Omental fat pad (tissue), 4 donors: ENCODE results near the gene SLC12A3. TPM values are rescaled to one million over a fixed set of nuclear protein-coding genes. Genes with fewer than 3 reads are reported as not detected.
"Not testable (repeated sequence)": the region's sequence is repeated elsewhere in the genome, so short reads cannot be mapped to it uniquely, and the experiment has no call there.

ENCODE experiments used
- ATAC-seq: fragments of 150-250 bp; one replicate; pipeline ENCODE4 v1.9.1; 2016; ENCODE audit warnings: mild to moderate bottlenecking, moderate library complexity; ENCODE audit not compliant: low FRiP score
- DNase-seq: peaks from one replicate; pipeline ENCODE4 v3.0.0-alpha.2; 2019; ENCODE audit warnings: low spot score
- CTCF ChIP-seq, 3 donors: fragments of 450-650 bp; IDR thresholded peaks; one replicate each; pipeline ENCODE4 v1.5.1; 2016 to 2017; ENCODE audit warnings: antibody characterized with exemption in 3 of 3, mild to moderate bottlenecking in 3 of 3, moderate library complexity in 2 of 3
- total RNA-seq, 4 donors: library from RNA; depleted of rRNA; stranded (reverse); fragments of >200 nt; gene quantifications; one replicate each; pipeline ENCODE4 v1.1.0, GENCODE V29; 2016

SLC12A3 gene
- total RNA-seq, 4 donors from 2014 or later: not detected

GRCh38 chr16:56933828-56934598, 69.0 kb downstream of the SLC12A3 start:
- no peak for TF ChIP-seq CTCF (IDR thresholded peaks at IDR 0.05)
- ATAC-seq (no peak), DNase-seq (no peak)

- DNase-seq, ATAC-seq: not testable (repeated sequence)
Measured at GRCh38 chr16:56934599-56935145, 69.7 kb downstream of the SLC12A3 start.

- ATAC-seq (no peak), DNase-seq (no peak)
- TF ChIP-seq CTCF (IDR thresholded peaks at IDR 0.05): no peak
Measured at GRCh38 chr16:56935201-56935600, 70.2 kb downstream of the SLC12A3 start.

- no peak for ATAC-seq
- no peak for DNase-seq
- no peak for TF ChIP-seq CTCF (IDR thresholded peaks at IDR 0.05)
Measured at GRCh38 chr16:56936491-56936890, 71.5 kb downstream of the SLC12A3 start.

GRCh38 chr16:56936950-56937349, 71.9 kb downstream of the SLC12A3 start:
- DNase-seq (no peak), ATAC-seq (no peak)
- TF ChIP-seq CTCF (IDR thresholded peaks at IDR 0.05): no peak

GRCh38 chr16:56938664-56939513, 73.9 kb downstream of the SLC12A3 start:
- ATAC-seq: no peak
- TF ChIP-seq CTCF (IDR thresholded peaks at IDR 0.05): no peak
- no peak for DNase-seq

GRCh38 chr16:56939801-56940200, 74.8 kb downstream of the SLC12A3 start:
- no peak for TF ChIP-seq CTCF (IDR thresholded peaks at IDR 0.05)
- ATAC-seq (no peak), DNase-seq (no peak)
